DND-41 (cell line): ENCODE measurements around the gene DIS3L2.

Experiments used
- CTCF ChIP-seq: IDR thresholded peaks from 2 replicates; pipeline ENCODE4 v1.5.1; 2012; ENCODE audit warnings: borderline replicate concordance, low read length, moderate library complexity, mild to moderate bottlenecking; ENCODE audit not compliant: poor library complexity, severe bottlenecking; ENCODE audit errors: extremely low read depth
- EZH2 ChIP-seq: IDR thresholded peaks from 3 replicates; pipeline ENCODE4 v1.6.1; 2012; ENCODE audit warnings: borderline replicate concordance, low read depth, mild to moderate bottlenecking, moderate library complexity, low read length, inconsistent platforms; ENCODE audit not compliant: severe bottlenecking

GRCh38 chr2:232342635-232343565, 381.4 kb downstream of the DIS3L2 start:
- TF ChIP-seq CTCF (no peak), EZH2 (no peak)
